Stimulated activated memory B cell treated with anti-CD40 and anti-IgM and Interleukin-4, amounts not matched to agents 10 μg/mL and 1 μg/mL and 100 μg/mL, for 72 hours (primary cell): ENCODE results near the gene ZNF280D.

Experiments used
- ATAC-seq: fragments of 150-1000 bp; cut with Tn5 transposase; 2 replicates; pipeline ENCODE4 v1.10.0; 2021
- H3K27ac Mint-ChIP-seq: one replicate; pipeline ENCODE4 v1.8.0; 2022; ENCODE audit warnings: mild to moderate bottlenecking, mixed read lengths
- H3K27me3 Mint-ChIP-seq: one replicate; pipeline ENCODE4 v1.8.0; 2022; ENCODE audit warnings: mixed read lengths
- H3K36me3 Mint-ChIP-seq: one replicate; pipeline ENCODE4 v1.8.0; 2022; ENCODE audit warnings: mixed read lengths
- H3K4me1 Mint-ChIP-seq: one replicate; pipeline ENCODE4 v1.8.0; 2022; ENCODE audit warnings: mixed read lengths
- H3K4me3 Mint-ChIP-seq: one replicate; pipeline ENCODE4 v1.8.0; 2022; ENCODE audit warnings: mild to moderate bottlenecking, moderate library complexity, mixed read lengths
- H3K9me3 Mint-ChIP-seq: one replicate; pipeline ENCODE4 v1.8.0; 2022; ENCODE audit warnings: mixed read lengths

ZNF280D gene

GRCh38 chr15:56698270-56698669, 35.0 kb downstream of the ZNF280D start:
- Mint-ChIP-seq H3K36me3 (peaks cover 24% of the 10 kb centered on the region), H3K27ac (no peak overlapping the region), H3K4me3 (no peak overlapping the region), H3K9me3 (no peaks in the 10 kb centered on the region), H3K27me3 (no peaks in the 10 kb centered on the region), H3K4me1 (no peaks in the 10 kb centered on the region)
- no peak for ATAC-seq

- peaks cover 16% of the 10 kb centered on the region for H3K36me3 Mint-ChIP-seq
- no peak overlapping the region for H3K27ac Mint-ChIP-seq
- no peak for ATAC-seq
- no peaks in the 10 kb centered on the region for H3K4me1 Mint-ChIP-seq
- H3K9me3 Mint-ChIP-seq = no peaks in the 10 kb centered on the region
- H3K27me3 Mint-ChIP-seq = no peaks in the 10 kb centered on the region
- H3K4me3 Mint-ChIP-seq = no peak overlapping the region
These were observed 39.5 kb downstream of the ZNF280D start for GRCh38 chr15:56693761-56694160.

- no peak overlapping the region for H3K4me3 Mint-ChIP-seq
- H3K4me1 Mint-ChIP-seq = no peaks in the 10 kb centered on the region
- no peaks in the 10 kb centered on the region for H3K27me3 Mint-ChIP-seq
- H3K9me3 Mint-ChIP-seq = no peaks in the 10 kb centered on the region
- no peak overlapping the region for H3K27ac Mint-ChIP-seq
- H3K36me3 Mint-ChIP-seq = peaks cover 27% of the 10 kb centered on the region
- no peak for ATAC-seq
These were observed 42.6 kb downstream of the ZNF280D start for GRCh38 chr15:56690733-56691132.

GRCh38 chr15:56683908-56684307, 49.4 kb downstream of the ZNF280D start:
- no peaks in the 10 kb centered on the region for H3K27me3 Mint-ChIP-seq
- H3K27ac Mint-ChIP-seq = no peak overlapping the region
- H3K4me1 Mint-ChIP-seq = no peaks in the 10 kb centered on the region
- ATAC-seq = no peak
- no peaks in the 10 kb centered on the region for H3K9me3 Mint-ChIP-seq
- no peak overlapping the region for H3K4me3 Mint-ChIP-seq
- peaks cover 19% of the 10 kb centered on the region for H3K36me3 Mint-ChIP-seq

GRCh38 chr15:56681113-56681512, 52.2 kb downstream of the ZNF280D start:
- Mint-ChIP-seq H3K27me3 (no peaks in the 10 kb centered on the region), H3K36me3 (peaks cover 17% of the 10 kb centered on the region), H3K4me1 (no peaks in the 10 kb centered on the region)

GRCh38 chr15:56679225-56679624, 54.1 kb downstream of the ZNF280D start:
- peaks cover 29% of the 10 kb centered on the region for H3K36me3 Mint-ChIP-seq
- no peak overlapping the region for H3K4me3 Mint-ChIP-seq
- no peaks in the 10 kb centered on the region for H3K27me3 Mint-ChIP-seq
- H3K4me1 Mint-ChIP-seq = no peaks in the 10 kb centered on the region
- ATAC-seq = no peak
- H3K27ac Mint-ChIP-seq = no peak overlapping the region
- no peaks in the 10 kb centered on the region for H3K9me3 Mint-ChIP-seq

More at GRCh38 chr15:56681113-56681512, 52.2 kb downstream of the ZNF280D start:
- no peak overlapping the region for H3K4me3 Mint-ChIP-seq
- no peaks in the 10 kb centered on the region for H3K9me3 Mint-ChIP-seq
- no peak for ATAC-seq
- H3K27ac Mint-ChIP-seq = no peak overlapping the region

- no peaks in the 10 kb centered on the region for H3K9me3 Mint-ChIP-seq
These were observed 54.7 kb downstream of the ZNF280D start for GRCh38 chr15:56678571-56678970.

GRCh38 chr15:56677271-56677670, 56.0 kb downstream of the ZNF280D start:
- no peaks in the 10 kb centered on the region for H3K9me3 Mint-ChIP-seq
- no peak overlapping the region for H3K27ac Mint-ChIP-seq
- no peak for ATAC-seq
- H3K4me3 Mint-ChIP-seq = no peak overlapping the region
- H3K4me1 Mint-ChIP-seq = no peaks in the 10 kb centered on the region
- H3K27me3 Mint-ChIP-seq = no peaks in the 10 kb centered on the region
- H3K36me3 Mint-ChIP-seq = peaks cover 44% of the 10 kb centered on the region

More at GRCh38 chr15:56678571-56678970, 54.7 kb downstream of the ZNF280D start:
- Mint-ChIP-seq H3K4me3 (no peak overlapping the region), H3K27me3 (no peaks in the 10 kb centered on the region), H3K36me3 (peaks cover 34% of the 10 kb centered on the region), H3K27ac (no peak overlapping the region), H3K4me1 (no peaks in the 10 kb centered on the region)
- no peak for ATAC-seq

GRCh38 chr15:56675930-56676329, 57.4 kb downstream of the ZNF280D start:
- H3K4me3 Mint-ChIP-seq = no peak overlapping the region
- H3K27me3 Mint-ChIP-seq = no peaks in the 10 kb centered on the region
- H3K9me3 Mint-ChIP-seq = no peaks in the 10 kb centered on the region
- no peak overlapping the region for H3K27ac Mint-ChIP-seq
- peaks cover 58% of the 10 kb centered on the region for H3K36me3 Mint-ChIP-seq
- H3K4me1 Mint-ChIP-seq = no peaks in the 10 kb centered on the region
- ATAC-seq = no peak

- Mint-ChIP-seq H3K36me3 (peaks cover 60% of the 10 kb centered on the region), H3K9me3 (no peaks in the 10 kb centered on the region), H3K4me3 (no peak overlapping the region), H3K27me3 (no peaks in the 10 kb centered on the region), H3K4me1 (no peaks in the 10 kb centered on the region), H3K27ac (no peak overlapping the region)
- ATAC-seq = no peak
These were observed 58.5 kb downstream of the ZNF280D start for GRCh38 chr15:56674857-56675256.

- Mint-ChIP-seq H3K36me3 (peaks cover 60% of the 10 kb centered on the region), H3K4me1 (no peaks in the 10 kb centered on the region), H3K9me3 (no peaks in the 10 kb centered on the region), H3K27me3 (no peaks in the 10 kb centered on the region), H3K4me3 (no peak overlapping the region), H3K27ac (no peak overlapping the region)
- no peak for ATAC-seq
These were observed 60.6 kb downstream of the ZNF280D start for GRCh38 chr15:56672721-56673120.

GRCh38 chr15:56667517-56667916, 65.8 kb downstream of the ZNF280D start:
- Mint-ChIP-seq H3K27me3 (no peaks in the 10 kb centered on the region), H3K27ac (no peak overlapping the region), H3K4me3 (no peak overlapping the region), H3K9me3 (no peaks in the 10 kb centered on the region), H3K4me1 (no peaks in the 10 kb centered on the region), H3K36me3 (peaks cover 67% of the 10 kb centered on the region)
- ATAC-seq = no peak

GRCh38 chr15:56660943-56661342, 72.4 kb downstream of the ZNF280D start:
- Mint-ChIP-seq H3K27ac (no peak overlapping the region), H3K27me3 (no peaks in the 10 kb centered on the region), H3K36me3 (peaks cover 64% of the 10 kb centered on the region), H3K4me3 (no peak overlapping the region), H3K4me1 (no peaks in the 10 kb centered on the region), H3K9me3 (no peaks in the 10 kb centered on the region)
- ATAC-seq = no peak

GRCh38 chr15:56659197-56659596, 74.1 kb downstream of the ZNF280D start:
- H3K4me1 Mint-ChIP-seq = no peaks in the 10 kb centered on the region
- H3K27me3 Mint-ChIP-seq = no peaks in the 10 kb centered on the region
- no peak overlapping the region for H3K4me3 Mint-ChIP-seq
- no peak for ATAC-seq
- peaks cover 46% of the 10 kb centered on the region for H3K36me3 Mint-ChIP-seq
- H3K9me3 Mint-ChIP-seq = no peaks in the 10 kb centered on the region
- H3K27ac Mint-ChIP-seq = no peak overlapping the region

- no peaks in the 10 kb centered on the region for H3K27me3 Mint-ChIP-seq
- no peaks in the 10 kb centered on the region for H3K9me3 Mint-ChIP-seq
- no peak for ATAC-seq
- H3K4me1 Mint-ChIP-seq = no peaks in the 10 kb centered on the region
- no peak overlapping the region for H3K4me3 Mint-ChIP-seq
- H3K27ac Mint-ChIP-seq = no peak overlapping the region
- peaks cover 40% of the 10 kb centered on the region for H3K36me3 Mint-ChIP-seq
These were observed 78.7 kb downstream of the ZNF280D start for GRCh38 chr15:56654624-56655023.

- Mint-ChIP-seq H3K4me1 (no peaks in the 10 kb centered on the region), H3K36me3 (peaks cover 40% of the 10 kb centered on the region), H3K27me3 (no peaks in the 10 kb centered on the region), H3K27ac (no peak overlapping the region), H3K9me3 (no peaks in the 10 kb centered on the region), H3K4me3 (no peak overlapping the region)
- no peak for ATAC-seq
These were observed 79.1 kb downstream of the ZNF280D start for GRCh38 chr15:56654216-56654615.

GRCh38 chr15:56653787-56654186, 79.5 kb downstream of the ZNF280D start:
- Mint-ChIP-seq H3K36me3 (peaks cover 43% of the 10 kb centered on the region), H3K9me3 (no peaks in the 10 kb centered on the region), H3K4me3 (no peak overlapping the region), H3K27me3 (no peaks in the 10 kb centered on the region), H3K27ac (no peak overlapping the region), H3K4me1 (no peaks in the 10 kb centered on the region)
- ATAC-seq = no peak
